Calu3 (cell line): Measurements from ENCODE around the gene UBE2D4. TPM values are rescaled to one million over a fixed set of nuclear protein-coding genes. Genes with fewer than 3 reads are reported as not detected.
A peak's percentile ranks its signal among the peaks of the same experiment; 100 is the strongest.
"Not testable (repeated sequence)": the region's sequence is repeated elsewhere in the genome, so short reads cannot be mapped to it uniquely, and the experiment has no call there.

Experiments
- BruUV-seq: library from RNA; stranded (reverse); fragments of 400-500 nt; replicated peaks from 2 replicates; lab custom pipeline; 2021; lab: Mats Ljungman, UMichigan
- CTCF ChIA-PET: fragments of 300-600 bp; sonication (Branson Sonifier 250); formaldehyde crosslinking; loops from one replicate; lab custom pipeline; 2022; ENCODE audit warnings: antibody characterized with exemption; lab: Charles Lee
- DNase-seq: peaks from one replicate; pipeline ENCODE4 v3.0.0; 2022
- H3K27ac Mint-ChIP-seq: one replicate; pipeline ENCODE4 v1.8.0; 2022; ENCODE audit warnings: mixed read lengths; ENCODE audit not compliant: unreplicated experiment
- H3K27me3 Mint-ChIP-seq: one replicate; pipeline ENCODE4 v1.8.0; 2022; ENCODE audit warnings: mixed read lengths; ENCODE audit not compliant: unreplicated experiment
- H3K36me3 Mint-ChIP-seq: one replicate; pipeline ENCODE4 v1.8.0; 2022; ENCODE audit warnings: mild to moderate bottlenecking, moderate library complexity, mixed read lengths; ENCODE audit not compliant: insufficient read depth, unreplicated experiment
- H3K4me1 Mint-ChIP-seq: one replicate; pipeline ENCODE4 v1.8.0; 2022; ENCODE audit warnings: mild to moderate bottlenecking, low read depth, mixed read lengths; ENCODE audit not compliant: unreplicated experiment
- H3K4me3 Mint-ChIP-seq: one replicate; pipeline ENCODE4 v1.8.0; 2022; ENCODE audit warnings: mild to moderate bottlenecking, low read depth, moderate library complexity, mixed read lengths; ENCODE audit not compliant: unreplicated experiment
- H3K9me3 Mint-ChIP-seq: one replicate; pipeline ENCODE4 v1.8.0; 2022; ENCODE audit warnings: low read depth, mixed read lengths; ENCODE audit not compliant: unreplicated experiment
- intact Hi-C: fragments of 100-400 bp; cut with micrococcal nuclease; formaldehyde crosslinking; loops from one replicate; pipeline ENCODE4 v1.10.0; 2022; ENCODE audit not compliant: unreplicated experiment
- total RNA-seq: library from RNA; stranded (reverse); gene quantifications from 2 replicates; pipeline ENCODE4 v1.2.3, GENCODE V29; 2022
- TF ChIP-seq, protein P1 (sequence below): fragments of 200-600 bp; IDR thresholded peaks from one replicate; pipeline ENCODE4 v1.8.0; 2022; ENCODE audit warnings: antibody characterized with exemption; ENCODE audit not compliant: unreplicated experiment

UBE2D4 gene
- total RNA-seq, 1 experiment from 2014 or later, result 22.7 TPM

DNA sequence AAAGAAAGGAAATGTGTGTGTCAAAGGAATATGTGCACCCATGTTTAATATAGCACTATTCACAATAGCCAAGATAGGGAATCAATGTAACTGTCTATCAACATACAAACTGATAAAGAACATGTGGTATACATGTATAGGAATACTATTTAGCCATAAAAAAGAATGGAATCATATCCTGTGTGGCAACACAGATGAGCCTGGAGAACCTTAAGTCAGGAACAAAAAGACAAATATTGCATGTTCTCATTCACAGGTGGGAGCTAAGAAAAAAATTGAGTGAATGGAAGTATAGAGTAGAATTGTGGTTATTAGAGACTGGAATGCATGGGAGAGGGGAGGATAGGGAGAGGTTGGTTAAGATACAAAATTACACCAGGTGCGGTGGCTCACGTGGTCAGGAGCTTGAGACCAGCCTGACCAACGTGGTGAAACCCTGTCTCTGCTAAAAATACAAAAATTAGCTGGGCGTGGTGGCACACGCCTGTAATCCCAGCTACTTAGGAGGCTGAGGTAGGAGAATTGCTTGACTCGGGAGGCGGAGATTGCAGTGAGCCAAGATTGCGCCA, 30.3 kb upstream of the UBE2D4 start:
- intact Hi-C loops, result no loop called here
- peaks cover 8% of the 10 kb centered on the region for H3K4me1 Mint-ChIP-seq
- no peak overlapping the region for H3K27ac Mint-ChIP-seq
- H3K9me3 Mint-ChIP-seq, result no peaks in the 10 kb centered on the region
- BruUV-seq, result no TSS peak
- H3K4me3 Mint-ChIP-seq, result no peak overlapping the region
- TF ChIP-seq, protein P1, sequence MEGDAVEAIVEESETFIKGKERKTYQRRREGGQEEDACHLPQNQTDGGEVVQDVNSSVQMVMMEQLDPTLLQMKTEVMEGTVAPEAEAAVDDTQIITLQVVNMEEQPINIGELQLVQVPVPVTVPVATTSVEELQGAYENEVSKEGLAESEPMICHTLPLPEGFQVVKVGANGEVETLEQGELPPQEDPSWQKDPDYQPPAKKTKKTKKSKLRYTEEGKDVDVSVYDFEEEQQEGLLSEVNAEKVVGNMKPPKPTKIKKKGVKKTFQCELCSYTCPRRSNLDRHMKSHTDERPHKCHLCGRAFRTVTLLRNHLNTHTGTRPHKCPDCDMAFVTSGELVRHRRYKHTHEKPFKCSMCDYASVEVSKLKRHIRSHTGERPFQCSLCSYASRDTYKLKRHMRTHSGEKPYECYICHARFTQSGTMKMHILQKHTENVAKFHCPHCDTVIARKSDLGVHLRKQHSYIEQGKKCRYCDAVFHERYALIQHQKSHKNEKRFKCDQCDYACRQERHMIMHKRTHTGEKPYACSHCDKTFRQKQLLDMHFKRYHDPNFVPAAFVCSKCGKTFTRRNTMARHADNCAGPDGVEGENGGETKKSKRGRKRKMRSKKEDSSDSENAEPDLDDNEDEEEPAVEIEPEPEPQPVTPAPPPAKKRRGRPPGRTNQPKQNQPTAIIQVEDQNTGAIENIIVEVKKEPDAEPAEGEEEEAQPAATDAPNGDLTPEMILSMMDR, result no peak
- no peak for DNase-seq
- CTCF ChIA-PET, result interaction anchor here (0.8 to 2.5 kb wide), 2 partner anchors 8 to 23 kb away, joined by 4 to 12 read pairs; no protein-coding TSS in a partner anchor
- H3K36me3 Mint-ChIP-seq, result peaks cover 7% of the 10 kb centered on the region
- no peaks in the 10 kb centered on the region for H3K27me3 Mint-ChIP-seq

DNA sequence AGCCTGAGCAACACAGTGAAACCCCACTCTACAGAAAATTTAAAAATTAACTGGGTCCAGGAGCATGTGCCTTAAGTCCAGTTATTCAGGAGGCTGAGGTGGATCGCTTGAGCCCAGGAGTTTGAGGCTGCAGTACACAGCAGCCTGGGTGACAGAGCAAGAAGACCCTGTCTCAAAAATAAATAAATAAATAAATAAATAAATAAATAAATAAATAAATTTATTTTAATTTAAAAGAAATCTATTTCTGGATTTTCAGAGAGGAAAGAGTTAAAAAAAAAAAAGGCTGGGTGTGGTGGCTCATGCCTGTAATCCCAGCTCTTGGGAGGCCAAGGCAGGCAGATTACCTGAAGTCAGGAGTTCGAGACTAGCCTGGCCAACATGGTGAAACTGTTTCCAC, 27.7 kb upstream of the UBE2D4 start:
- H3K9me3 Mint-ChIP-seq, H3K27me3 Mint-ChIP-seq, DNase-seq, H3K27ac Mint-ChIP-seq, CTCF ChIA-PET, BruUV-seq, H3K36me3 Mint-ChIP-seq, H3K4me3 Mint-ChIP-seq, intact Hi-C loops: not testable (repeated sequence)
- peaks cover 11% of the 10 kb centered on the region for H3K4me1 Mint-ChIP-seq

DNA sequence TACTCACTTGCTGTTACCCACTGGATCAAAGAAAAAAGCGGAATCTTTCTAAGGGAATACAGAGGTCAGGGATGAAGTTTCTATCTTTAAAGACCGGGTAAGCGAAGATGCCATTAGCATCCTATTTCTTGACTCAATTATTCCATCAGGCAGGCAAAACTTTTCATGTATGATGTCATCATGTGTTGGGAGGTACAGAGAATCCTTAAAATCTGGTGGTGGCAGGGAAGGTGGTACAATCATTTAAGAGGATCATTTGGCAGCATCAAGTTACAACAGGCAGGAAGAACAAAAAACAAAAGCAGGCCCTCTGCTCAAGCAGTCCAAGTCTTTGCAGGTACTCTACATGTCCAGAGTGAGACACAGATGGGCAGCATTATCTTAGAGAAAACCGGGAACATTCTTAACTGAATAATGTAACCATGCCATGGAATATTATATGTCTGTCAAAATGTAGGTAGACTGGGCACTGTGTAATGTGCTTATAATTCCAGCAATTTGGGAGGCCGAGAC, 23.6 kb upstream of the UBE2D4 start:
- H3K9me3 Mint-ChIP-seq, result no peaks in the 10 kb centered on the region
- no peak for DNase-seq
- H3K27me3 Mint-ChIP-seq, result no peaks in the 10 kb centered on the region
- BruUV-seq, result no TSS peak
- no peak overlapping the region for H3K27ac Mint-ChIP-seq
- peaks cover 11% of the 10 kb centered on the region for H3K4me1 Mint-ChIP-seq
- TF ChIP-seq, protein P1, result no peak
- peaks cover 22% of the 10 kb centered on the region for H3K36me3 Mint-ChIP-seq
- CTCF ChIA-PET, result no interaction called here
- H3K4me3 Mint-ChIP-seq, result no peak overlapping the region
- intact Hi-C loops, result no loop called here

DNA sequence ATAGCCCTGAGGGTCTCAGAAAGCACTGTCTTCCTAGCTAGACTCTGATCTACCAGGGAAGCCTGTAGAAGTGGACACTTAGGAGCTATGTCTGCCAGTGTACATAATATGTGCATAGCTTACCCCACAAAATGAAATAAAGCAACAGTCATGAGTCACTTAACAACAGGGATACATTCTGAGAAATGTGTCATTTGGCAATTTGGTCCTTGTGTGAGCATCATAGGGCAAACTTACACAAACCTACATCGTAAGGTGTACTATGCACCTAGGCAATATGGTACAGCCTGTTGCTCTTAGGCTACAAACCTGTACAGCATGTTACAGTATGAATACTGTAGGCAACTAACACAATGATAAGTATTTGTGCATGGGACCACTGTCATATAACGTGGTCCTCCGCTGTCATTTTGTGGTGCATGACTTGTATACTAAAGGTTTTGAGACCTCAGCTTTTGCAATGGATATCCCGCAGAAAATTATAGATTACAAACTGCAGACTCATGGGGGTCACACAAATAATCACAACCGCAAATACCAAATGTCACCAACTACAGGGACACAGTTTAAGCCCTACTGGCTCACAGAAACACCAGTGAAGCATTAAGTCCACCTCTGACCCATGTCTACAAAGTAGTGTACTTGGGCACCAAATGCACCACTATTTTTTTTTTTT, 21.6 kb upstream of the UBE2D4 start:
- Mint-ChIP-seq H3K4me3 (peak overlapping the region; percentile 80), H3K9me3 (no peaks in the 10 kb centered on the region), H3K4me1 (peaks cover 11% of the 10 kb centered on the region), H3K27ac (peak overlapping the region; percentile 85), H3K36me3 (peaks cover 26% of the 10 kb centered on the region), H3K27me3 (no peaks in the 10 kb centered on the region)
- intact Hi-C loops, result no loop called here
- TF ChIP-seq, protein P1, result no peak
- CTCF ChIA-PET, result interaction anchor here (0.6 to 3.1 kb wide), 5 partner anchors 10 to 970 kb away, joined by 3 to 12 read pairs (median 5); partner anchors contain the start of genes STK17A and UBE2D4
- DNase-seq, result no peak
- BruUV-seq, result no TSS peak
